Transverse colon (tissue), 4 donors: ENCODE results near the gene SLC25A24. TPM values are rescaled to one million over a fixed set of nuclear protein-coding genes. Genes with fewer than 3 reads are reported as not detected.

Experiments used
- DNase-seq: peaks from one replicate; pipeline ENCODE4 v3.0.0-alpha.2; 2019
- H3K27ac ChIP-seq, 4 donors: fragments of 200-600 bp; sonication (generic); 2 replicates each; pipeline ENCODE4 v1.5.1; 2016 to 2018; ENCODE audit warnings: inconsistent platforms in 4 of 4
- H3K27me3 ChIP-seq: fragments of 200-600 bp; sonication (generic); 2 replicates; pipeline ENCODE4 v1.5.1; 2017; ENCODE audit warnings: inconsistent platforms
- H3K36me3 ChIP-seq, 4 donors: fragments of 200-600 bp; sonication (generic); 2 replicates each; pipeline ENCODE4 v1.5.1; 2017 to 2019; ENCODE audit warnings: inconsistent platforms in 4 of 4
- H3K4me1 ChIP-seq, 4 donors: fragments of 200-600 bp; sonication (generic); 2 replicates each; pipeline ENCODE4 v1.5.1; 2017 to 2020; ENCODE audit warnings: inconsistent platforms in 4 of 4
- H3K4me3 ChIP-seq, 4 donors: fragments of 200-600 bp; sonication (generic); 1 replicate in 1 of 4; 2 replicates in 3 of 4; pipeline versions ENCODE4 v1.5.1 to v1.6.1; 2017 to 2019; ENCODE audit warnings: inconsistent platforms in 4 of 4
- H3K9me3 ChIP-seq, 2 donors: fragments of 200-600 bp; sonication (generic); 2 replicates each; pipeline ENCODE4 v1.5.1; 2017 to 2019; ENCODE audit warnings: inconsistent platforms in 2 of 2
- CTCF ChIP-seq, 5 experiments: fragments of 200-600 bp in 3 of 5; fragments of 450-650 bp in 2 of 5; sonication (generic) in 3 of 5; IDR thresholded peaks; 1 replicate in 2 of 5; 2 replicates in 3 of 5; pipeline ENCODE4 v1.5.1; 2016 to 2017; ENCODE audit warnings: antibody characterized with exemption in 5 of 5, inconsistent platforms in 3 of 5, mild to moderate bottlenecking in 2 of 5, moderate library complexity in 1 of 5
- EP300 ChIP-seq: sonication (generic); formaldehyde crosslinking; IDR thresholded peaks from one replicate; pipeline ENCODE4 v1.6.1; 2017; ENCODE audit warnings: antibody characterized with exemption, low read depth
- POLR2A ChIP-seq: fragments of 450-650 bp; IDR thresholded peaks from one replicate; pipeline ENCODE4 v1.6.1; 2016; ENCODE audit warnings: antibody characterized with exemption, mild to moderate bottlenecking, moderate library complexity
- POLR2AphosphoS5 ChIP-seq, 3 donors: sonication (generic); formaldehyde crosslinking; IDR thresholded peaks; one replicate each; pipeline ENCODE4 v1.6.1; 2016; ENCODE audit warnings: antibody characterized with exemption in 3 of 3
- WGBS, 2 donors: methylation state at CpG; one replicate each; pipeline ENCODE4 v1.1.5; 2018; ENCODE audit warnings: low coverage in 1 of 2; 5-methylcytosine and 5-hydroxymethylcytosine counted together
- in situ Hi-C, 4 donors: fragments of 200-750 bp; cut with MboI; loops; one replicate each; pipeline versions ENCODE4 v1.15.0 to v1.15.1; 2017; ENCODE audit warnings: low sequenced_read_pairs in 3 of 4, low pct_ligation_motif_present in 1 of 4, low pct_unique_long_range_greater_than_20kb in 1 of 4
- intact Hi-C: fragments of 100-400 bp; cut with DNase I; formaldehyde crosslinking; loops from one replicate; pipeline ENCODE4 v1.15.1; 2023; ENCODE audit warnings: low total_unique reads
- total RNA-seq, 4 donors: library from RNA; depleted of rRNA; stranded (reverse); fragments of >200 nt; gene quantifications; one replicate each; pipeline ENCODE4 v1.1.0, GENCODE V29; 2016

Gene SLC25A24
- total RNA-seq, 4 donors from 2014 or later = 56.5 to 83.0 (median 77.3) TPM

GRCh38 chr1:108100148-108100547 is 100.0 kb downstream of the SLC25A24 start:
- DNase-seq = no peak
- Histone ChIP-seq H3K9me3 (no peaks in the 10 kb centered on the region), H3K4me3 (no peak overlapping the region), H3K27me3 (no peaks in the 10 kb centered on the region), H3K27ac (no peak overlapping the region), H3K36me3 (no peaks in the 10 kb centered on the region), H3K4me1 (no peaks in the 10 kb centered on the region)
- no peak for TF ChIP-seq CTCF (IDR thresholded peaks at IDR 0.05)
- no peak for TF ChIP-seq POLR2A
- TF ChIP-seq EP300 = no peak
- no peak for TF ChIP-seq POLR2AphosphoS5 (IDR thresholded peaks at IDR 0.05)
- in situ Hi-C loops = no loop called here
- intact Hi-C loops = no loop called here
- WGBS, 2 donors = 100% methylated on average over 1 of the region's 1 CpG; no CpG with 5 or more reads in 1 of the 2 donors

- Histone ChIP-seq H3K9me3 (no peaks in the 10 kb centered on the region), H3K27ac (no peak overlapping the region), H3K27me3 (no peaks in the 10 kb centered on the region), H3K4me3 (no peak overlapping the region), H3K4me1 (no peaks in the 10 kb centered on the region), H3K36me3 (no peaks in the 10 kb centered on the region)
- no peak for TF ChIP-seq POLR2AphosphoS5 (IDR thresholded peaks at IDR 0.05)
- TF ChIP-seq POLR2A = no peak
- no peak for TF ChIP-seq CTCF (IDR thresholded peaks at IDR 0.05)
- no peak for TF ChIP-seq EP300
- in situ Hi-C loops = no loop called here
- DNase-seq = no peak
- intact Hi-C loops = no loop called here
These were observed 103.1 kb downstream of the SLC25A24 start for GRCh38 chr1:108097018-108097417.

- Histone ChIP-seq H3K36me3 (no peaks in the 10 kb centered on the region), H3K4me3 (no peak overlapping the region), H3K9me3 (no peaks in the 10 kb centered on the region), H3K4me1 (no peaks in the 10 kb centered on the region), H3K27ac (no peak overlapping the region), H3K27me3 (no peaks in the 10 kb centered on the region)
- intact Hi-C loops = no loop called here
- DNase-seq = no peak
- in situ Hi-C loops = no loop called here
- TF ChIP-seq POLR2AphosphoS5 (IDR thresholded peaks at IDR 0.05) = no peak
- 67 to 77% methylated on average over 3 to 4 of the region's 4 CpGs for WGBS, 2 donors
These were observed 104.1 kb downstream of the SLC25A24 start for GRCh38 chr1:108096089-108096488.

- no peak overlapping the region for H3K27ac ChIP-seq
- no peak for DNase-seq
- no peaks in the 10 kb centered on the region for H3K9me3 ChIP-seq
- no peaks in the 10 kb centered on the region for H3K36me3 ChIP-seq
- no peak overlapping the region for H3K4me3 ChIP-seq
- TF ChIP-seq POLR2AphosphoS5 (IDR thresholded peaks at IDR 0.05) (no peak), EP300 (no peak), POLR2A (no peak), CTCF (IDR thresholded peaks at IDR 0.05) (no peak)
- WGBS, 2 donors = 50 to 71% methylated on average over 1 of the region's 1 CpG
- H3K27me3 ChIP-seq = no peaks in the 10 kb centered on the region
- intact Hi-C loops (no loop called here), in situ Hi-C loops (no loop called here)
- H3K4me1 ChIP-seq = no peaks in the 10 kb centered on the region
These were observed 110.7 kb downstream of the SLC25A24 start for GRCh38 chr1:108089477-108089876.

- no peak for TF ChIP-seq EP300
- TF ChIP-seq POLR2A = no peak
- no peak for TF ChIP-seq POLR2AphosphoS5 (IDR thresholded peaks at IDR 0.05)
- TF ChIP-seq CTCF (IDR thresholded peaks at IDR 0.05) = no peak
- Histone ChIP-seq H3K27me3 (no peaks in the 10 kb centered on the region), H3K27ac (no peak overlapping the region), H3K4me3 (no peak overlapping the region), H3K36me3 (no peaks in the 10 kb centered on the region), H3K9me3 (no peaks in the 10 kb centered on the region), H3K4me1 (no peaks in the 10 kb centered on the region)
- no peak for DNase-seq
- intact Hi-C loops = no loop called here
- in situ Hi-C loops = no loop called here
- 60 to 81% methylated on average over 1 of the region's 1 CpG for WGBS, 2 donors
These were observed 114.5 kb downstream of the SLC25A24 start for GRCh38 chr1:108085628-108086027.
